GM21515 (cell line): ENCODE data around the gene TXNDC9.
"Not testable (repeated sequence)": the region's sequence is repeated elsewhere in the genome, so short reads cannot be mapped to it uniquely, and the experiment has no call there.

Experiments
- ATAC-seq: cut with Tn5 transposase; IDR thresholded peaks from one replicate; pipeline ENCODE4 v1.9.1; 2021; ENCODE audit not compliant: unreplicated experiment

TXNDC9 gene, protein sequence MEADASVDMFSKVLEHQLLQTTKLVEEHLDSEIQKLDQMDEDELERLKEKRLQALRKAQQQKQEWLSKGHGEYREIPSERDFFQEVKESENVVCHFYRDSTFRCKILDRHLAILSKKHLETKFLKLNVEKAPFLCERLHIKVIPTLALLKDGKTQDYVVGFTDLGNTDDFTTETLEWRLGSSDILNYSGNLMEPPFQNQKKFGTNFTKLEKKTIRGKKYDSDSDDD

DNA sequence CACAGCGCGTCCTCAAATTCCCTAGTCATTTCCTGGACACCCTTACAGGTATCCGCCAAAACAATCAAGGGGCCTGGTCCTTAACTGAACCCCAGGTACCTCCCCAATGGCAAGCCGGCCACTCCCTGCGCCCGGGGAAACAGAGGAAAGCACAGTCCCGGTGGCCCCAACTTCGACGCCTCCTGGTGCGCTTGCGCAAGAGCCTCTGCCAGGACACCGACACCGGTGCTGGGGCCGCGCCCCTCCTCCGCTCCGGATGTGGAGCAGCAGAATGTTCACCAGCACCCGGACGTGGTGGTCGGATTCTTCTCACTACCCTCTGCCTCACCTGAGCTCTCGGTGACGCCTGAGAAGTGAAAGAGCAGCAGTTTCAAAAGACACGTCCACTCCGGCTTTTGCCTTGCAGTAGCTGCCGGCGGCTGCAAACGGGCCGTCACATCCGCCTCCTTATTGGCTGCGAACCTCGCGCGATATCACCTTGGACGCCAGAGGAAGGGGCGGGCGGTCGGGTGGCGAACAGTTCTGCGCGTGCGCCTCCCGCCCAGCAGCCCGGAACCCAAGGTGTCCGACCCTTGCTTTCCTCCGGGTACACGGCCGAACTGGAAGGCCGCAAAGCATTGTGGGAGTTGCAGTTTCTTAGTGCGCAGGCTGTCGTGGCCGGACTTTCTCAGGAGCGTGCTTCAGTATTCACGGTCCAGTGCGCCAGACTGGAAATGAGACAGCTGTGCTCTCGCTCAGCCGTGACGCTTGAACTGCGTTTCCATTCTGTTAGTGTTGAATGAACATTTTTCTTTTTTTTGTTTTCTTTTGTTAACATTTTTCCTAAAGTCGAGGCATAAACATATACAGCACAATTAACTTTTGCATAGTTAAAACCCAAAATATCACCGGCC is at the start of gene TXNDC9:
Gene TXNDC9, minus strand, starts transcription at position 423 of the 893 bp plus-strand sequence. CDS start 3,123 bp downstream, outside the sequence.
- ATAC-seq = peak; percentile 62

DNA sequence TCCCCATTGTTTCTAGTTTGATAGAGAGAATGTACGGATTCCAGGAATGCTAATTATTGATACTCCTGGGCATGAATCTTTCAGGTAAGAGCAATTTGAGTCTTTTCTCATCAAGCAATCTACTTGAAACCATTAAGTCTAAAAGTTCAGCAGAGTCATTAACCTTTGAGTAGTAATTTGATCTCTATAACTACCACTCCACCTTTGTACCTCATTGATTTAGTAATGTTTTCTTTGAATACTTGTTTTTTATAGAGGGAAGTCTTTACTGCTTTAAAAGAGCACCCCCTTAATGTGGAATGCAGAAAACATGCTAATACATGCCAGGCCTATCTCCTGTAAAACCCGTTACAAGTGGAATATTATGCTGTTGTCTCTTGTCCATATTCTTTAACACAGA is 46.0 kb upstream of the TXNDC9 start:
- ATAC-seq = no peak

DNA sequence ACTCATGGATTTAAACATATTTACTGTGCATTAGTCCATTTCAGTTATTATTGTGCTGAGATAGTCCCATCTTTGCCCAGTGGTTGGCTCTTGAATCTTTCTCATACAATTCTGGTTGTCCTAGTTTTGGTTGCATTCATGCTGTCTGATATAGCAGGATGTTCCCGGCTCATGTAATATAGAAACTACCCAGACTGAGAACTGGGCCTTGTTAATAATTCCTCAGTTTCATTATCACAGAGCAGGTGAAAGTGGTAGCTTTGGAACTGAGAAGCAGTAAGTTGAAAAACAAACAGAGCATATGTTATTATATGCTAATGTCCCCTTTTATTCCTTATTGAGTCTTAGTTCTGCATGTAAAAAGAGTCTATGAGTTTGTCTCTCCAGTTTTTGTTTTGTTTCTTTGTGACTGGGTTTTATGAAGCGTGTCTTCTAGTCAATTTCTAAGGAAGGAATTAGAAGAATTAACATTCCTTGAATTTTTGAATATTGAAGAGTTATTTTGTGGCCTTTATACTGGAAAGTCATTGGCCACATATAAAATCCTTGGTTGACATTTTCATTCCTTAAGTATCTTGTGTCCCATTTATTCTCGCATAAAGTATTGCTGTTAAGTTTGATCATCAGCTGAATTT is 44.4 kb upstream of the TXNDC9 start:
- peak; percentile 54 for ATAC-seq

DNA sequence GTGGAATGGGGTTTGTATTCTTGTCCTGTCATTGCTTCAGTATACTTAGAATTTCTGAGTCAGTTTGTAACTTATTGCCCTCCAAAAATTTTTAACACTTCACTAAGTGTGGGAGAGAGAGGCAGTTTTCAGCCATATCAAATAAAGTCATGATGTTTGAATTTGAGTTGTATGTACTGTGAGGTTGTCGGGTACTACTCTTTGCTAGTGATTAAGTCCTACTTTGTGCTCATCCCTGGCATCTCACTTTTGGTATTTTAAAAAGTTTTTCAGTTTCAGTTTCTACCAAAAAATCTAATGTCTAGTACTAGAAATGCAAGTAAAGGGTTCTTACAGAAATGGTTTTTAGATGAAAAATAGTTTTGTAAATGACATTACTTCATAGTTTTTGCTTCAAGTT is 41.7 kb upstream of the TXNDC9 start:
- no peak for ATAC-seq

DNA sequence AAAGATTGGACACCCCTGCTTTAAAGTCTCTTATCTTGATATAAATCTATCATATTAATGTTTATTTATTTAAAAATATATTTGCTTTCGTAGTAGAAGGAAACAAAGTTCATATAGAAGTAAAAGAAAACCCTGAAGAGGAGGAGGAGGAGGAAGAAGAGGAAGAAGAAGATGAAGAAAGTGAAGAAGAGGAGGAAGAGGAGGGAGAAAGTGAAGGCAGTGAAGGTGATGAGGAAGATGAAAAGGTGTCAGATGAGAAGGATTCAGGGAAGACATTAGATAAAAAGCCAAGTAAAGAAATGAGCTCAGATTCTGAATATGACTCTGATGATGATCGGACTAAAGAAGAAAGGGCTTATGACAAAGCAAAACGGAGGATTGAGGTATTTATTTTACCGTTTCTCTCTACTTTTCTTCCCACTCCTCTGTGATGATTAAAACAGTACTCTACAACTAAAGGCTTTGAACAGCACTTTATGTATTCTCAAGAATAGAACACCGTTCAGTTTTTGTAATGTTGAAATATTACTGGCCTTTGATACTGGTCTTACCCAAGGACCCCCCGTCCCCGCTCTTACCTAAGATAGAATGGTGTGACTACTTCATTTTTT is 40.2 kb upstream of the TXNDC9 start:
- ATAC-seq = no peak

DNA sequence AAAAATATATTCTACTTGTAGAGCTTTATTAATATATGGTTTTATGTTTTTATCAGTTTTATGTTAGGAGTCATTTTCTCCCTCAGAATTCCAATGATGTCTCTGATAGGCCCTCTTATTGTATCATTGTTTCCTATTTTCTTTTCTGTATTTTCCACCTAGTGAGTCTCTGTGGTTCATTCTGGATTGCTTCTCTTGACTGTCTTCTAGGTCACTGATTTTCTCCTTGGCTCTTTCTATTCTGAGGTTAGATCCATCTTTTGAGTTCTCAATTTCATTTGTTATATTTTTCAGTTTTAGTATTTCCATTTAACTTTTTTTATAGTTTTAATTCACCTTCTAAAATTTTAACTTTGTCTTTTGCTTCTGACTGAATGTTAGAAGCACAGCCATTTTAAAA is 38.6 kb upstream of the TXNDC9 start:
- no peak for ATAC-seq

DNA sequence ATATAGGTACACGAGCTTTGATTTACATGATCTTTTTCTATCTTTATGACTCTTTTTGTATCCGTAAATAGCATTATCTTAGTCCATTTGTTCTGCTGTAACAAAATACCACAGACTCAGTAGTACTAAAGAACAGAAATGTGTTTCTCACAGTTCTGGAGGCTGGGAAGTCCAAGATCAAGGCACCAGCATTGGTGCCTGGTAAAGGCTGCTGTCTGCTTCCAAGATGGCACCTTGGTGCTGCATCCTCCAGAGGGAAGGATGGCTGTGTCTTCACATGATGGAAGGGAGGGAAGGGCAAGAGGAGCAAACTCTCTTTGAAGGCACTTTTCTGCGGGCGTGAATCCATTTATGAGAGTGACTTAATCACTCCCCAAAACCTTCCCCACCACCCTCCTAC is 37.0 kb upstream of the TXNDC9 start:
- no peak for ATAC-seq

DNA sequence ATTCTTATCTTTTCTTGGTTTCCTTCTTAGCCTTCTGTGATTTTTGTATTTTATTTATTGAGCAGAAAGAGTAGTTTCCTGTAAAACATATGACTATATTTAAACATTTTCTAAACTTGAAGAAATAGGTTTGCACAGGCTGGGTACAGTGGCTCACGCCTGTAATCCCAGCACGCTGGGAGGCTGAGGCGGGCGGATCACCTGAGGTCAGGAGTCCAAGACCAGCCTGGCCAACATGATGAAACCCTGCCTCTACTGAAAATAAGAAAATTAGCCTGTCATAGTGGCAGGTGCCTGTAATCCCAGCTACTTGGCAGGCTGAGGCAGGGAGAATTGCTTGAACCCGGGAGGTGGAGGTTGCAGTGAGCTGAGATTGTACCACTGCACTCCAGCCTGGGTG is 32.7 kb upstream of the TXNDC9 start:
- ATAC-seq = not testable (repeated sequence)

DNA sequence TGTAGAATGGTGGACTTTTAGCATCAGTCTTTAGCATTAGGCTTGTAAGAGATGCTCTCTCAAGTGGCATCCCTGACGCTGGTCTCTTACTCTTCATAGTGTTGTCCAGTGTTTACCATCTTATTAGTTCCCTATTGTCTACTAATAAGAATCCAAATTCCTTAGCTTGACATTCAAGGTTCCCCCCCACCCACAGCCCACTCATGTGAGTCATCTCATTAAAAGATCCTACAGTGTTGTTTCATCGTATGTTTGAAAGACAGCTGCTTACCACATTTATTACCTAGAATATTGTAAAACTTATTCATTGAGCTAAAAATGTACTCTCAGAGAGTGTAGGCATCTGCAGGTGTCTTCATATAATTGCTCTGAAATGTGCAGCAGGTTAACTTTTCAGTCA is 29.5 kb upstream of the TXNDC9 start:
- no peak for ATAC-seq

DNA sequence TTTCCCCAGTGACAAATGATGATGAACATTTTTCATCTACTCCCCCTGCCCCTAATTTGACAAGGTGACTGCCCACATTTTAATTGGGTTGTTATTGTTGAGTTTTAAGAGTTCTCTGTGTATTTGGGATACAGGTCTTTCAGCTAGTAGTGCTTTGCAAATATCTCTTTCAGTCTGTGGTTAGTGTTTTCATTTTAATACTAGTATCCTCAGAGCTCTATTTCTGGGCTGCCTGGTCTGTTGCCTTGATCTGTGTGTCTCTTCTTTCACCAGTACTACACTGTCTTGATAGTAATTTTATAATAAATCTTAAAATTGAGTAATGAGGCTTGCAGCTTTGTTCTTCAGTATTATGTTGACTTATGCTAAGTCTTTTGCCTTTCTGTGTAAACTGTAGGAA is 20.7 kb upstream of the TXNDC9 start:
- ATAC-seq = no peak

DNA sequence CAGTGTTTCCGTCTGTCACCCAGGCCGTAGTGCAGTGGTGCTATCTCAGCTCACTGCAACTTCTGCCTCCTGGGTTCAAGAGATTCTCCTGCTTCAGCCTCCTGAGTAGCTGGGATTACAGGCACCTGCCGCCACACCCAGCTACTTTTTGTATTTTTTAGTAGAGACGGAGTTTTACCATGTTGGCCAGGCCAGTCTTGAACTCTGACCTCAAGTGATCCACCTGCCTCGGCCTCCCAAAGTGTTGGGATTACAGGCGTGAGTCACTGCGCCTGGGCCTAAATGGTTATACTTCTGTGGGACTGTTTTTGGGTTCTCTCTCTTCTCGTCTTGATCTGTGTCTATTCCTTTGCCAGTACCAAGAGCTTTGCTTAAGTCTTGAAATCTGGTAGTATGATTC is 18.7 kb upstream of the TXNDC9 start:
- ATAC-seq = not testable (repeated sequence)

DNA sequence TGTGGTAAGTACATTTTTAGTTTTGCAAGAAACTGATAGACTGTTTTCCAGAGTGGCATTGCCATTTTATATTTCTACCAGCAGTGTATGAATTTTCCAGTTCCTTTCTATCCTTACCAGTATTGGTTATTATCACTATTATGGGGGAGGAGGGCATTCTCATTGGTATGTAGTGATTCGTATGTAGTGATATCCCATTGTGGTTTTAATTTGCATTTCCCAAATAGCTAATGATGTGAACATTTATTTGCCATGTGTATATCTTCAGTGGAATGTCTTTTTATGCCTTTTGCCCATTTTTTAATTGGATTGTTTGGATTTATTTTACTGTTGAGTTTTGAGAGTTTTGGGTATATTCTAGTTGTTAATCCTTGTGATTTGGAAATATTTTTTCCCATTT is 17.9 kb upstream of the TXNDC9 start:
- no peak for ATAC-seq

DNA sequence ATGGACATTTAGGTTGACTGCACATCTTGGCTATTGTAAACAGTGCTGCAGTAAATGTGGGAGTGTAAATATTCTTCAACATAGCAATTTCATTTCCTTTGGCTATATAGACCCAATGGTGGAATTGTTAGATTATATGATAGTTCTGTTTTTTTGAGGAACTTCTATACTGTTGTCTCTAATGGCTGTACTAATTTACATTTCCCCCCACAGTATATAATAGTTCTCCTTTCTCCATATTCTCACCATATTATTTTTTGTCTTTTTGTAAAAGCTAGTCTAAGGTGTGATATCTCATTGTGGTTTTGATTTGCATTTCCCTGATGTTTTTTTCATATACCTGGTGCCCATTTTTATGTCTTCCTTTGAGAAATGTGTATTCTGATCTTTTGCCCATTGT is 14.1 kb upstream of the TXNDC9 start:
- ATAC-seq = no peak

DNA sequence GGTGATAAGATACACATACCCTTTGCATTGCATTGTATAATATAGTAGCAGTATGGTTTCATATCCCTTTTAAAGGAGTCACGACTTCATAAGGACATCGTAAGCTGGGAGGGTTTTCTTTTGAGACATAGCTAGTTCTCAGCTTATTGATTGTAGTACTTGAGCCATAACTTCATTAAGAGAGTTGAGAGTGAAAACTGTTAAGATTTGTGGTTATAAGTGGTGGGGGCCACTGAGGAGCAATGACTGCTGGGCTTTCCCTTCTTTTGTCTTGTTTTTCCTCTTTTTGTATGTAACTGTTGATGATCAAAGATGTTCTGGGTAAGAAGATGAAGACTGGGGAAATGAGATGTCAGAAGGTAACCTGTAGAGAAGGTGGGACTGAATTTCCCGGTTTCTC is 12.0 kb upstream of the TXNDC9 start:
- ATAC-seq = no peak

DNA sequence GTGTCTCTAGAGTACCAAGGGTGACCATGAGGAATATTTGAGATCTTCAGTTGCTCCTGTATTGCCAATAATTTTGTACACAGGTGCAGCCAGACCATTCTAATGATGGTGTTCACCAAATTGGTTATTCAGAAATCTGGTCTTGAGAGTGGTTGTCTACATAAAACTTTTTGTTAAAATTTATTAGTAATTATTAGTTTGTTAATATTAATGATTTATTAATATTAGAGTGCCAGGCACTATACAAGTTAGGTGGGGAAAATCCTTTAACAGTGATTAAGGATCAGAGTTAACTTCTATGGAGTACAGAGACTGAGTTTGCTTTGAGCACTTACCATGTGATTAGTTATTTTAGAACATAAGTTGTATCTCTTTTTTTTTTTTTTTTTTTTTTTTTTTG is 10.1 kb upstream of the TXNDC9 start:
- no peak for ATAC-seq

DNA sequence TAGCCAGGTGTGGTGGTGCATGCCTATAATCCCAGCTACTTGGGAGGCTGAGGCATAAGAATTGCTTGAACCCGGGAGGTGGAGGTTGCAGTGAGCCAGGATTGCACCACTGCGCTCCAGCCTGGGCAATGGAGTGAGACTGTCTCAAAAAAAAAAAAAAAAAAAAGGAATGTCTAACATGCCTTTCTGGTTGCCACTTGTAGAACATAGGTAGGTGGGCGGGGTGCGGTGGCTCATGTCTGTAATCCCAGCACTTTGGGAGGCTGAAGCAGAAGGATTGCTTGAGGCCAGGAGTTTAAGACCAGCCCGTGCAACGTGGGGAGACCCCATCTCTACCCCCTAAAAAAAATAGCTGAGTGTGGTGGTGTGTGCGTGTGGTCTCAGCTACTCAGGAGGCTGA is 9.3 kb upstream of the TXNDC9 start:
- ATAC-seq = not testable (repeated sequence)

DNA sequence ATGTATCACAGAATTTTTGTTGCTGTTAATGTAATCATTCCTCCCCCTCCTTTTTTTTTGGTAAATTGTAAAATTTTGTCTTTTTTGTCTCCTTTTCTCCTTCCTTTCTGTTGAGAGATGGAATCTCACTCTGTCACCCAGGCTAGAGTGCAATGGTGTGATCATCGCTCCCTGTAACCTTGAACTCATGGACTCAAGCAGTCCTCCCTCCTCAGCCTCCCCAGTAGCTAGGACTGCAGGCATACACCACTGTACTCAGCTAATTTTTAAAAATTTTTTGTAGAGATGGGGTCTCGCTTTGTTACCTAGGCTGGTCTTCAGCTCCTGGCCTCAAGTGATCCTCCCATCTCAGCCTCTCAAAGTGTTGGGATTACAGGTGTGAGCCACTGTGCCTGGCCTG is 6.4 kb upstream of the TXNDC9 start:
- no peak for ATAC-seq

DNA sequence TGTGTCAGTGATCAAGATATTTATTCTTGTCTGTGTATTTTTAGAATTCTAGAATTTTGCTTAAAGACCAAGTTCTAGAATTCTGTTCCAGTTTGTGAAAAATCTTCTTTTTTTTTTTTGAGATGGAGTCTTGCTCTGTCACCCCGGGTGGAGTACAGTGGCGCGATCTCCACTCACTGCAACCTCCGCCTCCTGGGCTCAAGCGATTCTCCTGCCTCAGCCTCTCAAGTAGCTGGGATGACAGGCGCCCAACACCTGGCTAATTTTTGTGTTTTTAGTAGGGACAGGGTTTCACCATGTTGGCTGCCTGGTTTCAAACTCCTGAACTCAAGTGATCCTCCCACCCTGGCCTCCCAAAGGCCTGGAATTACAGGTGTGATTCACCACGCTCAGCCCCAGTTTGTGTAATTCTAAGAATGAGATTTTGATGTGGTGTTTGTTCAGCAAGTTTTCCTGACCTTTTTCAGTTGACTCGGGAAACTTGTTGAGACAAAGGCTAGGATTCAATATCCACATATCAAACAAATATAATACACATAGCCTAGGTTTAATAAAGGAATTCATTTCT is 4.6 kb upstream of the TXNDC9 start:
- ATAC-seq = no peak

DNA sequence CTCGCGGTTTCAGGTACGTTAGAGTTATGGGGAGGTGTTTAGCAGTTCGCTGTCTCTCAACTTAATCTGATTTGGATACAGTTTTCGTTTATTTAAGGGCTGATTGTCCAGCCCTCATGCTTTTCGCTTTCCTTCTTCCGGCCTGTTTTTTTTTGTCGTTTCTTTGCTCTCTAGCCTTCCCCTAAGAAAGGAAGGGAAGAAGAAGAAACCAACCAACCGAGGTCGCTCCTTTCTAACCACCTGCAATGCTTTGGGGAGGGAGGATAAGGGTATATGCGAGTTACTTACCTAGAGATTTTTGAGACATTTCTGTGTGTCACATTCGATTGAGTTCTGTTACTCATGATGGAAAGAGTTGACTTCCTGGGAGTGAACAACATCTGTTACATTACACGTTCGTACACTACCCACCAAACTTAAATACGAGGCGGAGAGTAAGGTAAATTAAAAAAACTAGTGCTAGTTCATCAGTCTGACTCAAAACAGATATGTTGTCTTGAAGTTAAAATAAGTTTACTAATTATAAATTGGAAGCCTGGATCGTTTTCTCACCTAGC is 2.0 kb upstream of the TXNDC9 start:
- no peak for ATAC-seq

DNA sequence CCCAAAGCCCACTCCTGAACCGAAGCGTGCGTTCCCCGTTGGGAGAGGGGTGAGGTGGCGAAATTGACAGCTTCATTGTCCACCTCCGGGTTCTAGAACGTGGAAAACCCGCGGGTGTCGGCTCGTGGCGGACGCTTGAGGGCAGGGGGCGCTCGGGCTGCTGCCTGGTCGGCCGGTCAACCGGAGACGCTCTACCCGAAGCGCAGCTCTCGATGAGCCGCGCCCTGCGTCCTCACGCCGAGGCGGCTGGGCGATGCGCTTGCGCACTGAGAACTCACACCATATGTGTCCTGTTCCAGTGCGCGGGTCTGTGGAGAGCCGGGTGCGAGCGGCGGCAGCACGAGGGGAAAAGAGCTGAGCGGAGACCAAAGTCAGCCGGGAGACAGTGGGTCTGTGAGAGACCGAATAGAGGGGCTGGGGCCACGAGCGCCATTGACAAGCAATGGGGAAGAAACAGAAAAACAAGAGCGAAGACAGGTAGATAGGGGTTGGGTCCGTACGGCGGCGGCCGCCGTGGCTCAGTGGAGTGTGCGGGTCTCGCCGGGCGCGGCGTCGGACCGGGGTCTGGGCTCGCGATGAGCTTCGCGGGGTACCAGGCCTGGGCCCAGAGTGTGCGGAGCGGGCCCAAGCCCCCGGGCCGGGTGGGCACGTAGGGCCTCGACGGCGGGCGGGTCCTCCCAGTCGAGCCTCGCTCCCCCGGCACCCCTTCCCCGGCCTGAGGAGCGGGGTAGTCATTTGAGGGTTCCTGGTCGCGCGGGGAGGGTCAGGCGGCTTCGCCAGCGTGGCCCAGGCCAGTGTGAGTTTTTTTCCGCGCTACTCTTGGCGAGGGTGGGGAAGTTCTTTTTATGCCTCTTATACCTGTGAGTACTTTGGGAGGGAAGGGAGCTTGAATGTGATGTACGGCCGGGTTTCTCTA is 1.2 kb upstream of the TXNDC9 start, which contains the start of gene EIF5B:
Gene EIF5B, plus strand, starts transcription at position 277 of the 916 bp plus-strand sequence. Its CDS starts 166 bp downstream, at position 443.
- peak; percentile 61 for ATAC-seq
